Mesothelial cell of epicardium (in vitro differentiated cells): ENCODE data around the gene CDK13. TPM values are rescaled to one million over a fixed set of nuclear protein-coding genes. Genes with fewer than 3 reads are reported as not detected.

ENCODE experiments used
- DNase-seq, 2 experiments: peaks; one replicate each; pipeline ENCODE4 v3.0.0; 2021; ENCODE audit warnings: low spot score in 2 of 2; ENCODE audit not compliant: unreplicated experiment in 2 of 2
- H3K27ac Mint-ChIP-seq: 2 replicates; pipeline ENCODE4 v1.8.0; 2021; ENCODE audit warnings: mixed read lengths
- H3K27me3 Mint-ChIP-seq: 2 replicates; pipeline ENCODE4 v1.8.0; 2021; ENCODE audit warnings: low read depth, mixed read lengths
- H3K36me3 Mint-ChIP-seq: 2 replicates; pipeline ENCODE4 v1.8.0; 2021; ENCODE audit warnings: mixed read lengths
- H3K4me1 Mint-ChIP-seq: 2 replicates; pipeline ENCODE4 v1.8.0; 2021; ENCODE audit warnings: mixed read lengths
- H3K4me3 Mint-ChIP-seq: 2 replicates; pipeline ENCODE4 v1.8.0; 2021; ENCODE audit warnings: mild to moderate bottlenecking, moderate library complexity, mixed read lengths
- H3K9me3 Mint-ChIP-seq: 2 replicates; pipeline ENCODE4 v1.8.0; 2021; ENCODE audit warnings: mixed read lengths
- total RNA-seq: library from RNA; stranded (reverse); gene quantifications from 3 replicates; pipeline ENCODE4 v1.2.1, GENCODE V29; 2021
- TF ChIP-seq, protein P1 (sequence below): fragments of 200-600 bp; sonication (generic); IDR thresholded peaks from one replicate; pipeline ENCODE4 v1.5.0; 2021; ENCODE audit warnings: antibody characterized with exemption; ENCODE audit not compliant: unreplicated experiment

Gene CDK13
- total RNA-seq, 1 donor from 2014 or later = 82.0 TPM

DNA sequence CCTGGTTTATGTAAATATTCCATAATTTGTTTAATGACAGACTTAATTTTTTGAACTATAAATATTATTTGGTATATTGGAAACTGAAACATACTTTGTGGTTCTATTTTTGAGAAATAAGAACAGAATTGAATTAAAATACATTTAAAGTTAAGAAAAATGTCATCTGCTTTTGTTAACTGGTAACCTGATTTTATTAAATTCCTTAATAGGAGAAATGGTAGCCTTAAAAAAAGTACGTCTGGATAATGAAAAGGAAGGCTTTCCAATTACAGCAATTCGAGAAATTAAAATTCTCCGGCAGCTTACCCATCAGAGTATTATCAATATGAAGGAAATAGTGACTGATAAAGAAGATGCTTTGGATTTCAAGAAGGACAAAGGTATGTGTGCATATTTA, 51.6 kb downstream of the CDK13 start:
- H3K27ac Mint-ChIP-seq = no peak overlapping the region
- H3K36me3 Mint-ChIP-seq = peaks cover 6% of the 10 kb centered on the region
- TF ChIP-seq, protein P1, sequence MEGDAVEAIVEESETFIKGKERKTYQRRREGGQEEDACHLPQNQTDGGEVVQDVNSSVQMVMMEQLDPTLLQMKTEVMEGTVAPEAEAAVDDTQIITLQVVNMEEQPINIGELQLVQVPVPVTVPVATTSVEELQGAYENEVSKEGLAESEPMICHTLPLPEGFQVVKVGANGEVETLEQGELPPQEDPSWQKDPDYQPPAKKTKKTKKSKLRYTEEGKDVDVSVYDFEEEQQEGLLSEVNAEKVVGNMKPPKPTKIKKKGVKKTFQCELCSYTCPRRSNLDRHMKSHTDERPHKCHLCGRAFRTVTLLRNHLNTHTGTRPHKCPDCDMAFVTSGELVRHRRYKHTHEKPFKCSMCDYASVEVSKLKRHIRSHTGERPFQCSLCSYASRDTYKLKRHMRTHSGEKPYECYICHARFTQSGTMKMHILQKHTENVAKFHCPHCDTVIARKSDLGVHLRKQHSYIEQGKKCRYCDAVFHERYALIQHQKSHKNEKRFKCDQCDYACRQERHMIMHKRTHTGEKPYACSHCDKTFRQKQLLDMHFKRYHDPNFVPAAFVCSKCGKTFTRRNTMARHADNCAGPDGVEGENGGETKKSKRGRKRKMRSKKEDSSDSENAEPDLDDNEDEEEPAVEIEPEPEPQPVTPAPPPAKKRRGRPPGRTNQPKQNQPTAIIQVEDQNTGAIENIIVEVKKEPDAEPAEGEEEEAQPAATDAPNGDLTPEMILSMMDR = no peak
- H3K4me3 Mint-ChIP-seq = no peak overlapping the region
- no peak for DNase-seq
- no peaks in the 10 kb centered on the region for H3K9me3 Mint-ChIP-seq
- H3K27me3 Mint-ChIP-seq = no peaks in the 10 kb centered on the region
- no peaks in the 10 kb centered on the region for H3K4me1 Mint-ChIP-seq

DNA sequence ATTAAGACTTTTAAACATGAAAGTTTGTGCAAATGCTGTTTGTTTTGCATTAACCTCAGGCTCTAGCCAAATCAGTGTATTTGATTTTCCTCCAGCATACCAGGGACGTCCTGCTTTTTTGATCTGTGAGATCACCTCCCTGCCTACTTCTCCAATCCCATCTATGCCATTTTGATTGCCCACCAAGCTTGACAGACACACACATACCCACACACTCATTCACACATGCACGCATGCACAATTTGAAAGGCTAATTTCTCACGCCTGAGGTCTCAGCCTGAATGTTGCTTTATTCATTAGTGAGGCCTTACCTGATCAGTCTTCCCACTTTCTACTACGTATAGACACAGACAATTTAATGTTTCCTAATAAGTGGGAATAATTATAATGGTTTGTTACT, 53.5 kb downstream of the CDK13 start:
- H3K36me3 Mint-ChIP-seq = peaks cover 8% of the 10 kb centered on the region
- H3K4me1 Mint-ChIP-seq = peaks cover 10% of the 10 kb centered on the region
- no peak overlapping the region for H3K27ac Mint-ChIP-seq
- no peaks in the 10 kb centered on the region for H3K27me3 Mint-ChIP-seq
- no peaks in the 10 kb centered on the region for H3K9me3 Mint-ChIP-seq
- H3K4me3 Mint-ChIP-seq = no peak overlapping the region
- no peak for DNase-seq
- TF ChIP-seq, protein P1 = no peak

DNA sequence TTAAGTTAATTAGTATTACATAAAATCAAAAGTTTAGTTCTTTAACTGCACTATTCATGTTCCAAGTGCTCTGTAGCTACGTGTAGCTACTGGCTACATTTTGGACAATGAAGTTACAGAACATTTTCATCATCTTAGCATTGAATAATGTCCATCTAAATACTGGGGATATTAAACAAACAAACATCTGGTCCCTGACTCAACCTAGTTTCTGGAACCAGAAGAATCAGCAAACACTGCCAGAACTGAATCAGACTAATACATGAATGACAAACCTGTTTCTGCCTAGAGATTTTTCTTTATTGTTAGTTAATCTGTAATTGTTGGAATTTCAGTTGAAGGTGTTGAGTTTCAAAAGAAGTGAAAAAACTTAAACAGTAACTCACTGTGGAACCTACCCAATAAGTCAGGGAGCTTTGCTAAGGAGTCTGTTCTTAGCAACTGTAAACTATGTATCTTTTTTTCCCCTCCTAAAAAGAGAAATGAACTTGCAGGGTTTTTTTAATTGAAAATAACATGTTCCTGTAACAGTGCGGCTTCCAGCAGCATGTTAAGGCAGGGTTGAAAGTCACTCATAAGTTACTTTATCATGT, 58.3 kb downstream of the CDK13 start:
- Mint-ChIP-seq H3K27me3 (no peaks in the 10 kb centered on the region), H3K4me3 (no peak overlapping the region), H3K36me3 (peaks cover 22% of the 10 kb centered on the region), H3K27ac (peak overlapping the region; percentile 6), H3K4me1 (peaks cover 12% of the 10 kb centered on the region), H3K9me3 (no peaks in the 10 kb centered on the region)
- TF ChIP-seq, protein P1 = no peak
- no peak for DNase-seq

DNA sequence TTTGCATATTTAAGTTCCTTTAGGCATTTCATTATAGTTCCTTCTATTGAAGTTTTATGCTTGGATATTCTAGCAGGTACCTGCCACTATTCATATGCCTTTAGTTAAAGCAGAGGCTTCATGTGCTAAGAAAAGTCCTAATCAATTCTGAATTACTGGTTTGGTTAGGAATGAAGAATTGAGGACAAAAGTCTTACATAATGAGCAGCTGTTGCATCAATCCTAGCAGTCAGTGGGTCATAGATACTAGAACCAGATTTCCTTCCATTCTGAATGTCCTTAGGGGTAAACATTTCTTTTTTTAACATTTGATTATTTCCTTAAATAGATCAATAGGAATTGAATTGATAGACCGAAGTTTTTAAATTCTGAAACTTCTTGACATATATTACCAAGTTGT, 59.2 kb downstream of the CDK13 start:
- Mint-ChIP-seq H3K9me3 (no peaks in the 10 kb centered on the region), H3K27me3 (no peaks in the 10 kb centered on the region), H3K4me1 (peaks cover 12% of the 10 kb centered on the region), H3K36me3 (peaks cover 24% of the 10 kb centered on the region), H3K27ac (no peak overlapping the region), H3K4me3 (no peak overlapping the region)
- TF ChIP-seq, protein P1 = no peak
- DNase-seq = no peak

DNA sequence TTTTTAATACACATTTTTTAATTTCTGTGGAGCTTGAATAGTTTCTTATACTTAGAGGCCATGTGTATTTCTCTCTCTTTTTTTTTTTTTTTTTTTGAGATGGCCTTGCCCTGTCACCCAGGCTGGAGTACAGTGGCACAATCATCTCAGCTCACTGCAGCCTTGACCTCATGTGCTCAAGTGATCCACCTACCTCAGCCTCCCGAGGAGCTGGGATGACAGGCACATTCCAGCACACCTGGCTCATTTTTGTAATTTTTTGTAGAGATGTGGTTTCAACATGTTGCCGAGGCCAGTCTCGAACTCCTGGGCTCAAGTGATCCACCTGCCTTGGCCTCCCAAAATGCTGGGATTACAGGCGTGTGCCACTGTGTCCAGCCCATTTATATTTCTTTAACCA, 64.3 kb downstream of the CDK13 start:
- Mint-ChIP-seq H3K27me3 (no peaks in the 10 kb centered on the region), H3K4me3 (no peak overlapping the region), H3K4me1 (no peaks in the 10 kb centered on the region), H3K27ac (no peak overlapping the region), H3K9me3 (peaks cover 7% of the 10 kb centered on the region), H3K36me3 (peaks cover 28% of the 10 kb centered on the region)
- DNase-seq = no peak
- TF ChIP-seq, protein P1 = no peak

DNA sequence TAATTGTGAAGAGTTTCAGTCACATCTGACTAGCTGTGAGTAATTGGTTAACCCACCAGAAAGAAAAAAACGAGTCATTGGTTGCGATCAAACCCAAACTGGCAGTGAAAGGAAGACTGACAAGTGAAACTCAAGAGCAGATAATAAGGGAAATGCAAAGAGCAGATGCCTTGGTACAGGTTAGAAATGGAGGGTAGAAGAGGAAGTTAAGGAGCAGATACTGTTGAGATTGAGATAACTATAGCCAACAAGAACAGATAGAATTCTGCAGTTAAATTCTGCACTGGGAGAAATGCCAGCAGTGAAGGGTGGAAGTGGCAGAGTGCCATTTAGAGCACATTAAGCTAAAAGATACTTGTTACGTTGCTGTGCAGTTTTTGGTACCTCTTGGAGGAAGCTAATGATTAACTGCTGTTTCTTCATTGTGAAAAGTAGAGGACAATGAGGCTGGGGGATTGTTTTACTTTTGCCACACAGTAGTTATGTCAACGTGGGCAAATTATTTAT, 65.8 kb downstream of the CDK13 start:
- H3K27ac Mint-ChIP-seq = no peak overlapping the region
- no peaks in the 10 kb centered on the region for H3K4me1 Mint-ChIP-seq
- TF ChIP-seq, protein P1 = no peak
- H3K9me3 Mint-ChIP-seq = peaks cover 7% of the 10 kb centered on the region
- no peak for DNase-seq
- H3K36me3 Mint-ChIP-seq = peaks cover 22% of the 10 kb centered on the region
- H3K27me3 Mint-ChIP-seq = no peaks in the 10 kb centered on the region
- H3K4me3 Mint-ChIP-seq = no peak overlapping the region
